NCI-H1105 treated with DMSO at 0.1 percent for 48 hours (cell line): Measurements from ENCODE around the gene ZNF502.

Experiments used
- DNase-seq: peaks from one replicate; lab custom pipeline; 2025; lab: John Stamatoyannopoulos, UW

The ZNF502 gene

GRCh38 chr3:44771424-44772098, 59.1 kb downstream of the ZNF502 start:
- no peak for DNase-seq

- DNase-seq: no peak
Observed at GRCh38 chr3:44772099-44772442, 59.6 kb downstream of the ZNF502 start.
